GM18499 (cell line): Measurements from ENCODE around the gene FHOD3.

Experiments
- ATAC-seq: cut with Tn5 transposase; IDR thresholded peaks from one replicate; pipeline ENCODE4 v1.9.1; 2021; ENCODE audit warnings: moderate number of reproducible peaks; ENCODE audit not compliant: insufficient read depth, unreplicated experiment

Gene FHOD3

DNA sequence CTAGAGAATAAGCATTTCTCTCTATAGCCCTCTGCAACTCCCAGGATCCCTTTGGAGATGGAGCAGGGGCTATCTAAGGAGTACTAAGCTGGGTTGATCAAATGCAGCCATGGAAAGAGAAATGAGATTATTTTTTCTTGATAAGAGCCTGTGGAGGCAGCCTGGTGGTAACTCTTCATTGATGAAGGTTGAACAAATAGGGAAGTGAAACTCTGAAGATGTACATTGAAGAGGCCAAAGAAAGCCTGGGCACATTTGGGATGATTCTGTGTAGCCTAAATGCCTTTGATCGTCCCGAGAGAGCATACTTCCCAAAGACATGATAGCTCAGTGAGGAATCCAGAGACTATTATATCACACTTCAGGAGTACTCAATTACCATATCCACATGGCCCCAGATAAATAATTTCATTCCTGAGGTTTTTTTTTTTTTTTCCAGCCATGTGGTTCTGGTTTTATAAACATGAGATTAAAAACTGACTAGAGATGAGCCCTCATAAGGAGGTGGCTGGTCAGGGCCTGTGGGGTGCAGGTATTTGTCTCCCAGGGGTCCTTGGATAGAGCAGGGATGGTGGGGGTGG is 338.8 kb downstream of the FHOD3 start:
- ATAC-seq = no peak

DNA sequence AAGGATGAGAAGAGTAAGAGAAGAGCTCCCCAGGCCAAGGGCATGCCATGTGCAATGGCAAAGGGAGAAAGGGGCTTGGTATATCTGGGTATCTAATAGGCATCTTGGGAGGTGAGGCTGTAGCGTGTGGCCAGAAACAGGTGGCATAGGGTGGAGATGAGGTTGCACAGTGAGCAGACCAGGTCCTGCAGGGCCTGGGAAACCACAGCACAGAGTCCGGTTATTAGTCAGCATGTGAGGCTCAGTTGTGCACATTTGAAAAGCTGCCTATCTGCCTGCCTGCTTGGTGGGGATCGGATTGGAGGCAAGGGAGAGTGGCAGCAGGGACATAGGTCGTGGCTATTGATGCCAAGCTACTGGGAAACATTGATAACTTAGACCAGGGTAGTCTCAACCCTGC is 340.7 kb downstream of the FHOD3 start:
- peak; percentile 86 for ATAC-seq

DNA sequence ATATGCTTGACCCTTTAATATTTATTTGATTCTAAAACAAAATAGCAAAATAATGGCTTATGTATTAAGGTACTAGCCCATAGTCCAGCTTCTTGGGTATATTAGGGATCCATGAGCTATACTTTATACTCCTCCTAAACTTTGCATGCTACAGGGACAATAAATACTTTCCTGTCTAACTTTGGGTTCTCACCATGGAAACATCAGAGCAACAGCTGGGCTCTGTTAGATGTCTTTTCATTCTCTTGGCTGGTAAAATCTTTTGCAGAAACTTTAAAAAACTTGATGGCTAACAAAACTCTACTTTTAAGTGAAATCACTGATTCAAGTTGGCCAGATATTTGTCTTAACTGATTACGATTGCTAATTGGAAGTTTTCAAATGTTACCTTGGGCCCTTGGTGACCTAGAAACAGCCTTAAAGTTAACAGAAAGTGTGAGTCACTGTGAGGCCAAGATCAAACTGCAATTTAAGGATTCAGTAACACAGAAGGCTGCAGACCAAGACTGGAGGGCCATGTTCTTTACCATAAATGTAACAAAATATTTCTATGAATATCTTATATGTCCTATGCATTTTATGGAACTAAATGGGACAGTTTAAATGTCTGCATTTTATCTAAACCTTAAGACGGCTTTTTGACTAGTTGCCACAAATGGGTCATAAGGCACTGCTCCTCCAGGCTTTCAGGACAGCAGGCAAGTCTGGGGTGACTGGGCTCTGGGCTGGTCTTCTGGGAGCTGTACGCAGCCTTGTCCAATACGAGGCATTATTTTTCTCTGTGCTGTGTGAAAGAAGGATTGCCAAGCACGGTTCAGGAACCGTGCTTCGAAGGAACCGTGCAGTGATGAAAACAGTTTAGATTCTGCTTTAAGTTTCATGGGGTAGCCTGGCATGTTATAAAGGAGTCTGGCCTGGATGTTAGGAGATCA is 342.8 kb downstream of the FHOD3 start:
- ATAC-seq = no peak

DNA sequence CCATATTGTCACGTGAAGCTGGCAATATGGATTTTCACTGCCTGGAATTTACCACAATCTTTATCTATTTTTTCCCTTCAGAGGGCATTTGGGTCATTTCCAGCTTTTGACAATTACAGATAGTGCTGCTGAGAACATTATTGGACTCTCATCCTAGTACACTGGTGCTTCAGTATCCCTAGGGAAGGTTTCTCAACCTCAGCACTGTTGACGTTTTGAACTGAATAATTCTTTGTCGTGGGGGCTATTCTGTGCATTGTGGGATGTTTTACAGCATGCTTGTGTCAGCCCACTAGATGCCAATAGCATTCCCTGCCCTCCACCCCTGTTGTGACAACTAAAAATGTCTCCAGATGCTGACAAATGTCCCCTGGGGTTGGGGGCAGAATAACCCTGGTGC is 345.5 kb downstream of the FHOD3 start:
- no peak for ATAC-seq

DNA sequence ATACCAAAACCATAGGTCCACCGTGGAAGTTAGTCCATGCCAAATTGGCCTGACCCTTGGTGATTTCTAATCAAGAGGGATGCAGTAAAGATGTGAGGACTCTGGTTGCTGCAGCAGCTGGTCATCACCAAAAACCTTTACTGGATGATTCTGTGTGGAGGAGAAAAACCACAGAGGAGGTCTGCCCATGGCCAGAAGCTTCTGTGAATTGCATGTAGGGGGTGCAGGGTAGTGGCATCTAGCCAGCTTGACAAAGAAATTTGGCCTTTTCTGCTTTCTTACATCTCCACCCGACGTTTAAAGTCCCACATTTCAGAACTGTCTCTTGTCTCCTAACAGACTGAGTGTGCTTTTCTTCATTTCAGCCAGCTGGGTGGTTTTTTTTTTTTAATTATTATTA is 351.3 kb downstream of the FHOD3 start:
- no peak for ATAC-seq

DNA sequence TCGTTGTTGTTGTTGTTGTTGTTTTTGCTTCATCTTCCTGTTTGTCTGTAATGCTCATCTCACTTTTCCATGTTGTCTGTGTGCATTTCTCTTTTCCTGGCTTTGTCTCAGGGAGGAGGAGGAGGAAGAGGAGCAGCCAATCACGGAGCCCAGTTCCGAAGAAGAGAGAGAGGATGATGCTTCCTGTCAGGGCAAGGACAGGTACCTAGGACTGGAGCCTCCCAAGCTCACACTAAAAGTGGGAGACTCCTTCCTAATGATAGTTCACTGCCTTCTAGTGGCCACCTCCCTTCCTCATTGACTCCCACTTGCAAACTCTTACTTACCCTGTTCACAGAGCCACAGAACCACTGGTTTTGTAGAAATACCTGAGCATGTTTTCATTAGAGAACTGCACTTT is 351.7 kb downstream of the FHOD3 start:
- no peak for ATAC-seq

DNA sequence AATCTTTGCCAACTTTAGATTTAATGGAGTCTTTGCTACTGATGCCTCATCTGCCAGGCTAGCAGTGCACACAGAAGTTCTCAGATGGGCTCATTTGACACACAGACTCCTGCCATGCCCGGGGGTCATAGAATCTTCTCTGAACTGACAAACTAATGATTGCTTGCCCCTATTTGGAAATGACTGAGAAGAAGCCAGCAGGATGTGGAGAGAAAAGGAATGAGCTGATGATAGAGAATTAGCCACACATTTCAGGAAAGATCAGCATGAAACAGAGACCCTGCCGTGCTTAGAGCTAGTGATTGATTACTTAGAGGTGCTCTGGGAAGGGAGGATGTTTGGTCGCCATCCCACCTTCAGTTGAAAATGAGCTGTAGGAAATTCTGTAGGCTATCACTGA is 352.8 kb downstream of the FHOD3 start:
- no peak for ATAC-seq

DNA sequence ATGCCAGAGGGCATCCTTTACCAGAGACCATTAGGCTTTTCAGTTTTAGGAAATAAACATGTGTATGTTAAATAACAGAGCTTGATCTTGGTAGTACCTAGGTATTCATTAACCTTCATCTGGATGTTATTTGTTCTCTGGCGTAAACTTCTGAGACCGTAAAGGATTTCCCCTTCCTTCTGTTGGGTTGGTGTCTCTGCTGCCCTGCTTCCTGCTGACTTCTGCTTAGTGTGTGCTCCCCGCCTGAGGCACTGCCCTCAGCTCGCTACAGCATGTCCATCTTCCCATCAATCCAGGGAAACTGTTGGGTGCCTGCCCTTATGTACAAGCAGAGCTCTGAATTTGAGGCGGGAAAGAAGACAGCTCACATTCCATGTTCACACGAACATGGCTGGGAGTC is 353.4 kb downstream of the FHOD3 start:
- ATAC-seq = no peak

DNA sequence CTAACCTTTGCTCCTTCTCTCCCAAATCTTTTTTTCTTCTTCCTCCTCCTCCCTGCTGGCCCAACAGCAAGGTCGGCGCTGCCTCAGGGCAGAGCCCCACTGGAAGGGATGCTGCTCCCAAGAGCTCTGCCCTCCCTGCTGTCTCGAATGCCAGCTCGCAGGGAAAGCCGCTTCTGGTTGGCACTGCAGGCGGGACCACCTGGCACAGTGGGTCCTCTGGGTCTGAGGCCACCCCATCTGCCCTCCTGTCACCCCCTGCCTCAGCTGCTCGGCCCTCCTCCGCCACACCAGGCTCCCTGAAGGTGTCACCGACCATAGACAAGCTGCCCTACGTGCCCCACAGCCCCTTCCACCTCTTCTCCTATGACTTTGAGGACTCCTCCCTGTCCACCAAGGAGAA is 355.0 kb downstream of the FHOD3 start:
- ATAC-seq = no peak

DNA sequence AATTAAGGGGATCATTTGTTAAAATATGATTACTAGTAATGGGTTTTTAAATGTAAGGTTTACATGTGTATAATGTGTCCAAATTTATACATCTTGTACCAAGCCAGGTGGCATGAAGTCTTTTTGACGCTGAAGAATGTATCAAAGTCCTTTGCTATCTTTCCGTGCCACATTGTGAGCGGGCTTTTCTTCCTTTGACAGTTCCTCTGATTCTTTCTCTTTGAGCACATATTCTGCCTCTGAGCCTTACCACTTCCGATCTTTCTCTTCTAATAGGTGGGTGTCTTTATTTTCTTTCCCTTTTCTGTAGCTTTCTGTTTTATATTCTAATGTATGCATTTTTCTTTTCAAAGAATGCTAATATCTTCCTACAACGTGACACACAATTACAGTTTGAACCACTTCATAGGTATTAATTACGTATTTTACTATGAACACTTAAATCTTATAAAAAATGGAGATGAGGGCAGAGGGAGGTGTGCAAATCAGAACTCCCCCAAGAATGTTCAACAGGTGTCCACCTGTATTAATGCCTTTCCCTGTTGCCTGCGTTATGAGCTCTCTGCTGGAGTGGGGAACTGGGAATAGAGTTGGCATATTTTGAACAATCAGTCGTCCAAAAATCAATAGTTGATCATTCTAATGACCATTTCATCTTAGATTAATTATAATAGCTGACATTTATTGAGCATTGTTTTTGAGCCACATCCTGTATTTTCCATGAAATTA is 355.8 kb downstream of the FHOD3 start:
- no peak for ATAC-seq

DNA sequence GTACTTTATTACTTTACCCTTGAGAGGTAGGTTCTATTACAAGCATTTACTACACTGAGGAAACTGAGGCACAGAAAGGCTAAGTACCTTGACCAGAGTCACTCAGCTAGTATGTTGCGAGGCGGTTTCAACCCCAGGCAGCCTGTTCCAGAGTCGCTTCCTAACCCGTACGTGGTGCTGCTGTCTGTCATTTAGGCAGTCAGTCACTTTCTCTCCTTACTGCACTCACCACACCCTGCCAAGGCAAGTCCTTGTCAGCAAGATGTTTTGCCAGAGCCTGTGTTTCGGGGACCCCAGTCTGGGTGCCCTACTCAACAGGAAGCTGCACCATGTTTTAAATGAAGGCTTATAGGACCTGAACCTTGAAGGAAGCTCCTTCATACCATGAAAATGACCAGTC is 356.4 kb downstream of the FHOD3 start:
- ATAC-seq = no peak

DNA sequence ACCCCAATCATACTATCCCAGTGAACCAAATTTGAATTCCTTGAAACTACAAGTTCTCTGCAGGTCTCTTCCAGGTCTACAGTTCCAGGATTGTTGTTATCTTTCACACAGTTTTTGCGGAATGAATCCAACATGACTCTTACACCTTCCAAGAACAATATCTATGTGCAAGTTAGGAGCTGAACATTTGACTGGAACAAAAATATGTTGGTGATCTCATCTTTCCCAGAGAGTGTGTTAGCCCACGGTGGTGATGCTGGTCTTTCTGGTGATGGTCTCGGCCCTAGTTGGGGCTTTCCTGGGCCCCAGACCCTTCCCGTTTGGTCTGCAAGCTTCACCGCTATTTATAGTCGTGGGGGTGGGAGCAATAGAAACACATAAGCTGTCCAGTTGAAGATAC is 357.6 kb downstream of the FHOD3 start:
- ATAC-seq = no peak

DNA sequence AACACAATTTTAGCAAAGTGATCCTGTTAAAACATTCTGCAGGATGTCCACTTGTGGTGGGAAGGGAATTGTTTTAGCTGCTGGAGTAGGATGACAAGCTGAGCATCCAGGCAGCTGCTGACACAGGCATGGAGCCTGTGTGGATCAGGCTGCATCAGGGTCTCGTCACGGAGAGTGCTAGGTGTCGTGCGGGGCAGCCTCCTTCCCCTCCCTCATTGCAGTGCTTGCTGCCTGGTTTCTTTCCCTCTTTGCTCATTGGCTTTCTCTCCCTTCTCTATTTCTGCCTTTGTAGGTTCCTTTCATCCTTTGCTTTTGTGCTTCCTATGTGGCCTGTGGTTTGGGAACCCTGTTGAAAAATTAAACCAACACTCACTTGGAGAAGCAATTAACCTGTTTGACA is 358.4 kb downstream of the FHOD3 start:
- no peak for ATAC-seq

DNA sequence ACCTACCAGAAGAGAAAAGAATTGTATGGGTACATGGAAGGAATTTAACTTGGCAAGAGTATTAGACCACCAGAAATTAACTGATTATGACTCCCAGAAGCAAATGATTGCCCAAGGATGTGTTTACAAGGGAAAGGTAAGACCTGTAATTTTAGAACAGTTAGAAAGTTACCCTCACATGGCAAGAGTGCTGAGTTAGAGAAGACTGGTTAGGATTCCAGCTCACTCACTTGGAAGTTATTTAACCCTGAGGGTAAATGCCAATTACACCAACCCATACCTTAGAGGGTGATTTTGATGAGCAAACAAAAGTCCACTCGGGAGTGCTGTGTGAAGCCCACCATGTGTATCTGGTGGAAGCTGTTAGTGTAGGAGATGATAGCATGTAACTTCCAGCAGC is 361.1 kb downstream of the FHOD3 start:
- no peak for ATAC-seq

DNA sequence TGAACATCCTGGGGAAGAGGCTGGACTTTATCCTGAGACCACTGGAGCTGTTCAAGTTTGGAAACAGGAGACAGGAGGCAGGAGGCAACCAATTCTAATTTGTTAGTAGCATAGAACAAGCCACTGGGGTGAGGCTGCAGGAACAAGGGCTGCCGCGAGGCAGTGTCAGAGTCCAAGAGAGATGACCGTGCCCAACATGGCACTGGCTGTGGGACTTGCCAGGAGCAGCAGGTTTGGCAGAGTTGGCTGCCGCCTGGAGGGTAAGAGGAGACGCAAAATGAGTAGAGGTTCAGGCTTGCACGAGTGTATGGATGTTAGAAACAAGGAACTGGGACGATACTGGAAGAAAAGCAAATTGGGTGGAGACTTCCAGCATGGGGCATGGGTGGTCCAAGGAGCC is 362.8 kb downstream of the FHOD3 start:
- no peak for ATAC-seq

DNA sequence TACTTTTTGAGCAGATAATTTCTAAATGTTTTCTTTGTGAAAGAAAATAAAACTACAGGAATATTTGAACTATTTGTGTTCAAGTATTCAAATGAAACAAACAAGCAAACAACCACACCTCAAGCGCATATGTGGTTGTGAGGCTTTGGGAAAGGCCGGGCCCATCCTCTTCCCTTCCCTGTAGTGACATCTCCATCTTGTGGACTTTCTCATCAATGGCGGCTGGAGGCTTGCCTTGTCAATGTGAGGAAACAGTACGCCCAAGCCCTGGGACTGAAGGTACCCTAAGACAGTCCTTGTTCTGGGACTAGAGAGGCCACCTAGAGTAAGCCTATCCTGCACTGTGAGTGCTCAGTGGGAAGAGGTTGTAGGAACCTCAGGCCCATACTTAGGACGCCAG is 364.5 kb downstream of the FHOD3 start:
- no peak for ATAC-seq

DNA sequence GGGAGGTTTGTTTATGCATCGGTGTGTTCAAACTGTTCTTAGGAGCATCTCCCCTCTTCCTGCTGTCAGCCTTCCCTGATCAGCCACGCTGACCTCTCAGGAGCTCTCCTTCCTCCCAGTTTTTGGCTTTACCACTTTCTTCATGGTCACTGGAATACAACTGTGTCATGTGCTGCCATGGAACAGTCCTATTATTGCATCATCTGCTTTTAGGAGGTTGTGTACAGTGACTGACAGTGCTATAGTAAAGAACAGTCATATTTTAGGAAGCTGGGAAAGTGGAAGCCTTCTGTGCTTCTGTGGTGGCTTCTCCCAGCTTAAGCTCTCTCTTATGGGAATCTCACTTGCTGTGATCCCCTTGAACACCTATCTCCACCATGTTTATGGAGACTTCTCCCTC is 365.8 kb downstream of the FHOD3 start:
- ATAC-seq = no peak

DNA sequence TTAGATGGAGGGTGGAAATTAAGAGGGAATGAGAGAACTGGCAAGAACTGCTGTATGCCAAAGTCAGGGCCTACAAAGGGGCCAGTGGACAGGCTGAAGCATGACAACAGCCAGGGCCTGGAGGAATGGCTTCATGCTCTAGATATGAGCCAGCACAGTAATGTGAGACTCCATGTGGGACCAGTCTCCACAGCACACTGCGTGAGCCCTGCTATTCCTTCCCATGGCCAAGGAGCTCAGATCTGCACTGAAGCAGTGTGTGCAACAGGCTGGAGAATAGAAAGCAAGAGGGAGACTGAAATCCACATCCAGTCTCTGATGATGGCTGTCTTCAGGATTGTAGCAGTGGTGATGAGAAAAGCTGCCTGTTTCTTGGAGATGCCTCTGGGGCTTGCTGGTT is 368.4 kb downstream of the FHOD3 start:
- ATAC-seq = no peak

DNA sequence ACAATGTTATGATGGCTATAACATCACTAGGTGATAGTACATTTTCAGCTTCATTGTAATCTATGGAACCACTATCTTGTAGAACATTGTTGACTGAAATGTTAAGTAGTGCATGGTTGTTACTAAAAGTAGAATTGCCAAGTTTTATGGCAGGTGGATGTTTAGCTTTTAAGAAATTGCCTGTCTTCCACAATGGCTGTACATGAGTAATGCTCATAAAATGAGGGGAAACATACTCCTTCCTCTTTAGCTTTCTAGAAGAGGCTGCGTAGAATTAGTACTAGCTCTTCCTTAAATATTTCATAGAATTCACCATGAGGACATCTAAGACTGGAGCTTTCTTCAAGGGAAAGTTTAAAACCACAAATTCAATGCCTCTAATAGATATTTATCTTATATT is 370.3 kb downstream of the FHOD3 start:
- no peak for ATAC-seq

DNA sequence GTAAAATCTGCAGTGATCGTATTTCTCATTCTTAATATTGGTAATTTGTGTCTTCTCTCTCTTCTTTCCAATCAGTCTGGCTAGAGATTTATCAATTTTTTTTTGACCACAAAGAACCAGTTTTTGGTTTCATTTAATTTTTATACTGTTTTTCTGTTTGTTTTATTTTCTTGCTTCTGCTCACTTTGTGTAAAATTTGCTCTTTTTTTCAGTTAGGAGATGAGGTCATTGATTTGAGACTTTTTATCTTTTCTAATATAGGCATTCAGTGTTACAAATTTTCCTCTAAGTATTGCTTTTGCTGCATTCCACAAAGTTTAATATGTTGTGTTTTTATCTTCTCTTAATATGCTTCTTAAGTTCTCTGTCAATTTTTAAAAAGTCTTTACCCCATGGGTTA is 370.8 kb downstream of the FHOD3 start:
- no peak for ATAC-seq
